Hepatocyte (in vitro differentiated cells): Measurements from ENCODE around the gene LRRC23.

ENCODE experiments used
- EZH2 ChIP-seq: fragments of 200-600 bp; sonication (generic); IDR thresholded peaks from 2 replicates; pipeline ENCODE4 v1.6.1; 2016; ENCODE audit warnings: antibody characterized with exemption, mild to moderate bottlenecking, borderline replicate concordance
- EZH2phosphoT487 ChIP-seq: fragments of 200-600 bp; sonication (generic); IDR thresholded peaks from one replicate; pipeline ENCODE4 v1.6.1; 2018; ENCODE audit warnings: antibody characterized with exemption, mild to moderate bottlenecking, low read depth, moderate library complexity; ENCODE audit not compliant: unreplicated experiment, severe bottlenecking
- TF ChIP-seq, protein P1 (sequence below): fragments of 200-600 bp; sonication (generic); IDR thresholded peaks from 2 replicates; pipeline ENCODE4 v1.5.1; 2016; ENCODE audit warnings: antibody characterized with exemption, mild to moderate bottlenecking; ENCODE audit not compliant: poor library complexity

DNA sequence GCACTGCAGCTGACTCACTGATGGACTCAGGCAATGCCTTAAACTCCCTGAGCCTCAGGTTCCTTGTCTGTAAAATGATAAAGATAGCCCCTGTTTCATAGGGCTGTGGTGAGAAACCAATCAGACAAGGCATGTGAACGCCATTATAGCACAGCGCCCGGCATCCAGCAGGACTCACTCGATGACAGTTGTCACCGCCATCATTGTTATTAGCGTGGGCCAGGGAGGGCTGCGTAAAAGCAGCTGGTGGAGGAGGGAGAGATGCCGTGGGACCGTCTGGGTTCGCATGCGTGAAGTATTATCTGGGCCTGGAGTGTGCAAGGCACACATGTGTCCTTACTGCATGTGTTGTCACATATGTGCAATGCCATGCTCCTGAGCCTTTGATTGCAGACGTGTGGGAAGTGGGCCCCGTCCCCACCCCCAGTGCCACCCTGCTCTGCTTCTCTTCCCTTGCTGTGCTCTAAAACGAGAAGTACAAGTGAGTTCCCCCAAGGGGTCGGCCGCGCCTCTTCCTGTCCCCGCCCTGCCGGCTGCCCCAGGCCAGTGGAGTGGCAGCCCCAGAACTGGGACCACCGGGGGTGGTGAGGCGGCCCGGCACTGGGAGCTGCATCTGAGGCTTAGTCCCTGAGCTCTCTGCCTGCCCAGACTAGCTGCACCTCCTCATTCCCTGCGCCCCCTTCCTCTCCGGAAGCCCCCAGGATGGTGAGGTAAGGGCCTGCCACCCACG, 46.4 kb downstream of the LRRC23 start, which contains the start of gene PTPN6:
- TF ChIP-seq EZH2phosphoT487 (no peak), EZH2 (no peak)
- TF ChIP-seq, protein P1, sequence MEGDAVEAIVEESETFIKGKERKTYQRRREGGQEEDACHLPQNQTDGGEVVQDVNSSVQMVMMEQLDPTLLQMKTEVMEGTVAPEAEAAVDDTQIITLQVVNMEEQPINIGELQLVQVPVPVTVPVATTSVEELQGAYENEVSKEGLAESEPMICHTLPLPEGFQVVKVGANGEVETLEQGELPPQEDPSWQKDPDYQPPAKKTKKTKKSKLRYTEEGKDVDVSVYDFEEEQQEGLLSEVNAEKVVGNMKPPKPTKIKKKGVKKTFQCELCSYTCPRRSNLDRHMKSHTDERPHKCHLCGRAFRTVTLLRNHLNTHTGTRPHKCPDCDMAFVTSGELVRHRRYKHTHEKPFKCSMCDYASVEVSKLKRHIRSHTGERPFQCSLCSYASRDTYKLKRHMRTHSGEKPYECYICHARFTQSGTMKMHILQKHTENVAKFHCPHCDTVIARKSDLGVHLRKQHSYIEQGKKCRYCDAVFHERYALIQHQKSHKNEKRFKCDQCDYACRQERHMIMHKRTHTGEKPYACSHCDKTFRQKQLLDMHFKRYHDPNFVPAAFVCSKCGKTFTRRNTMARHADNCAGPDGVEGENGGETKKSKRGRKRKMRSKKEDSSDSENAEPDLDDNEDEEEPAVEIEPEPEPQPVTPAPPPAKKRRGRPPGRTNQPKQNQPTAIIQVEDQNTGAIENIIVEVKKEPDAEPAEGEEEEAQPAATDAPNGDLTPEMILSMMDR = no peak
